ENCODE results near the gene KLHL2. TPM values are rescaled to one million over a fixed set of nuclear protein-coding genes. Genes with fewer than 3 reads are reported as not detected.
"Not testable (repeated sequence)": the region's sequence is repeated elsewhere in the genome, so short reads cannot be mapped to it uniquely, and the experiment has no call there.

KLHL2 gene
- 7.3 TPM for total RNA-seq
- long read RNA-seq, partial matches to known transcripts: 3 of 11 reads
- long read RNA-seq, other reads (novel, unspliced or antisense): 4 of 11 reads

GRCh38 chr4:165207431-165208220 is at the start of gene KLHL2:
KLHL2 (plus strand) TSS chr4:165207561; CDS start chr4:165207877, 316 bp downstream.
- ATAC-seq (ENCODE audit: poor library complexity) (peak; percentile 98), DNase-seq (peak; percentile 91)
- intact Hi-C loops (cut with DNase I): loop anchor here (10.0 kb wide), 1 partner anchor 117 kb away; the partner anchor contains the start of gene MSMO1

- DNase-seq (no peak), ATAC-seq (ENCODE audit: poor library complexity) (no peak)
- intact Hi-C loops (cut with DNase I): no loop called here
These were observed 48.6 kb upstream of the KLHL2 start for GRCh38 chr4:165158762-165159161.

GRCh38 chr4:165164257-165164656 is 43.1 kb upstream of the KLHL2 start:
- DNase-seq (no peak), ATAC-seq (ENCODE audit: poor library complexity) (no peak)
- intact Hi-C loops (cut with DNase I): no loop called here

- intact Hi-C loops (cut with DNase I); DNase-seq; ATAC-seq (ENCODE audit: poor library complexity): not testable (repeated sequence)
These were observed 40.5 kb upstream of the KLHL2 start for GRCh38 chr4:165166872-165167271.

- intact Hi-C loops (cut with DNase I): no loop called here
- ATAC-seq (ENCODE audit: poor library complexity) (no peak), DNase-seq (no peak)
These were observed 39.7 kb upstream of the KLHL2 start for GRCh38 chr4:165167650-165168049.

- no peak for DNase-seq
- no peak for ATAC-seq (ENCODE audit: poor library complexity)
- intact Hi-C loops (cut with DNase I): no loop called here
These were observed 36.5 kb upstream of the KLHL2 start for GRCh38 chr4:165170819-165171218.

- DNase-seq; ATAC-seq (ENCODE audit: poor library complexity); intact Hi-C loops (cut with DNase I): not testable (repeated sequence)
These were observed 31.9 kb upstream of the KLHL2 start for GRCh38 chr4:165175470-165175869.

GRCh38 chr4:165175879-165176278 is 31.5 kb upstream of the KLHL2 start:
- intact Hi-C loops (cut with DNase I): no loop called here
- no peak for ATAC-seq (ENCODE audit: poor library complexity)
- DNase-seq: no peak

GRCh38 chr4:165177725-165178666 is 29.4 kb upstream of the KLHL2 start:
- no peak for ATAC-seq (ENCODE audit: poor library complexity)

GRCh38 chr4:165184220-165184619 is 23.1 kb upstream of the KLHL2 start:
- DNase-seq: no peak
- no peak for ATAC-seq (ENCODE audit: poor library complexity)
- intact Hi-C loops (cut with DNase I): no loop called here

More at GRCh38 chr4:165177725-165178666, 29.4 kb upstream of the KLHL2 start:
- no peak for DNase-seq
- intact Hi-C loops (cut with DNase I): no loop called here

- DNase-seq; intact Hi-C loops (cut with DNase I); ATAC-seq (ENCODE audit: poor library complexity): not testable (repeated sequence)
These were observed 22.4 kb upstream of the KLHL2 start for GRCh38 chr4:165184998-165185397.

GRCh38 chr4:165185448-165185847 is 21.9 kb upstream of the KLHL2 start:
- no peak for ATAC-seq (ENCODE audit: poor library complexity)
- no peak for DNase-seq
- intact Hi-C loops (cut with DNase I): no loop called here

GRCh38 chr4:165190591-165191347 is 16.6 kb upstream of the KLHL2 start:
- intact Hi-C loops (cut with DNase I): no loop called here
- DNase-seq (no peak), ATAC-seq (ENCODE audit: poor library complexity) (no peak)

GRCh38 chr4:165191348-165191656 is 16.1 kb upstream of the KLHL2 start:
- intact Hi-C loops (cut with DNase I): no loop called here
- ATAC-seq (ENCODE audit: poor library complexity) (no peak), DNase-seq (no peak)

- intact Hi-C loops (cut with DNase I): no loop called here
- ATAC-seq (ENCODE audit: poor library complexity) (no peak), DNase-seq (no peak)
These were observed 15.4 kb upstream of the KLHL2 start for GRCh38 chr4:165191814-165192499.

GRCh38 chr4:165192500-165192898 is 14.9 kb upstream of the KLHL2 start:
- intact Hi-C loops (cut with DNase I): no loop called here

GRCh38 chr4:165192956-165193355 is 14.4 kb upstream of the KLHL2 start:
- no peak for ATAC-seq (ENCODE audit: poor library complexity)
- DNase-seq: no peak
- intact Hi-C loops (cut with DNase I): no loop called here

More at GRCh38 chr4:165192500-165192898, 14.9 kb upstream of the KLHL2 start:
- no peak for DNase-seq
- no peak for ATAC-seq (ENCODE audit: poor library complexity)

GRCh38 chr4:165194368-165194767 is 13.0 kb upstream of the KLHL2 start:
- ATAC-seq (ENCODE audit: poor library complexity): no peak
- intact Hi-C loops (cut with DNase I): no loop called here

More at GRCh38 chr4:165194368-165194767, 13.0 kb upstream of the KLHL2 start:
- no peak for DNase-seq
